Eye (tissue), 1 donor: ENCODE data around the gene CWH43.
"Not testable (repeated sequence)": the region's sequence is repeated elsewhere in the genome, so short reads cannot be mapped to it uniquely, and the experiment has no call there.

ENCODE experiments used
- DNase-seq: peaks from one replicate; pipeline ENCODE4 v3.0.0-alpha.2; 2015

Gene CWH43

GRCh38 chr4:49098034-49098759, 112.1 kb downstream of the CWH43 start:
- not testable (repeated sequence) for DNase-seq

GRCh38 chr4:49099831-49100444, 113.9 kb downstream of the CWH43 start:
- not testable (repeated sequence) for DNase-seq

DNA sequence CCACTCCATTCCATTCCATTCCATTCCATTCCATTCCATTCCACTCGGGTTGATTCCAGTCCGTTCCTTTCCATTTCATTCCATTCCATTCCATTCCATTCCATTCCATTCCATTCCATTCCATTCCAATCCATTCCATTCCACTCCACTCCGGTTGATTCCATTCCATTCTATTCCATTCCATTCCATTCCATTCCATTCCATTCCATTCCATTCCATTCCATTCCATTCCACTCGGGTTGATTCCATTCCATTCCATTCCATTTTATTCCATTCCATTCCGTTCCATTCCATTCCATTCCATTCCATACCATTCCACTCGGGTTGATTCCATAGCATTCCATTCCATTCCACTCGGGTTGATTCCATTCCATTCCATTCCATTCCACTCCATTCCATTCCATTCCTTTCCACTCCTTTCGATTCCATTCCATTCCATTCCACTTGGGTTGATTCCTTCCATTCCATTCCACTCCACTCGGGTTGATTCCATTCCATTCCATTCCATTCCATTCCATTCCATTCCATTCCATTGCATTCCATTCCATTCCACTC, 116.3 kb downstream of the CWH43 start:
- not testable (repeated sequence) for DNase-seq

DNA sequence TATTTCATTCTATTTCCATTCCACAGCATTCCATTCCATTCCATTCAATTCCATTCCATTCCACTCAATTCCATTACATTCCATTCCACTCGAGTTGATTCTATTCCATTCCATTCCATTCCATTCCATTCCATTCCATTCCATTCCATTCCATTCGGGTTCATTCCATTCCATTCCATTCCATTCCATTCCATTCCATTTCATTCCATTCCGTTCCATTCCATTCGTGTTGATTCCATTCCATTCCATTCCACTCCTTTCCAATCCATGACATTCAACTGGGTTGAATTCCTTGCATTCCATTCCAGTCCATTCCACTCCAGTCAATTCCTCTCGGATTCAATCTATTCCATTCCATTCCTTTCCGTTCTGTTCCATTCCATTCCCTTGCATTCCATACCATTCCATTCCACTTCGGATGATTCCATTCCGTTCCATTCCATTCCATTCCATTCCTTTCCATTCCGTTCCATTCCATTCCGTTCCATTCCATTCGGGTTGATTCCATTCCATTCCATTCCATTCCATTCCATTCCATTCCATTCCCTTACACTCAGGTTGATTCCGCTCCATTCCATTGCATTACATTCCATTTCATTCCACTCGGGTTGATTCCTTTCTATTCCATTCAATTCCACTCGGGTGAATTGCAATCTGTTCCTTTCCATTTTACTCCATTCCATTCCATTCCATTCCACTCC, 117.5 kb downstream of the CWH43 start:
- not testable (repeated sequence) for DNase-seq

DNA sequence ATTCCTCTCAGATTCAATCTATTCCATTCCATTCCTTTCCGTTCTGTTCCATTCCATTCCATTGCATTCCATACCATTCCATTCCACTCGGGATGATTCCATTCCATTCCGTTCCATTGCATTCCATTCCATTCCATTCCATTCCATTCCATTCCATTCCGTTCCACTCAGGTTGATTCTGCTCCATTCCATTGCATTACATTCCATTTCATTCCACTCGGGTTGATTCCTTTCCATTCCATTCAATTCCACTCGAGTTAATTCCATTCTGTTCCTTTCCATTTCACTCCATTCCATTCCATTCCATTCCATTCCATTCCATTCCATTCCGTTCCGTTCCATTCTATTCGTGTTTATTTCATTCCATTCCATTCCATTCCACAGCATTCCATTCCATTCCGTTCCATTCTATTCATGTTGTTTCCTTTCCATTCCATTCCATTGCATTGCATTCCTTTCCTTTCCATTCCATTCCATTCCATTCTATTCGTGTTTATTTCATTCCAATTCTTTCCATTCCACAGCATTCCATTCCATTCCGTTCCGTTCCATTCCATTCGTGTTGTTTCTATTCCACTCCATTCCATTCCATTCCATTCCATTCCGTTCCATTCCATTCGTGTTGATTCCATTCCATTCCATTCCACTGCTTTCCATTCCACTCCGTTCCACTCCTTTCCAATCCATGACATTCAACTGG, 118.3 kb downstream of the CWH43 start:
- not testable (repeated sequence) for DNase-seq

- DNase-seq, result not testable (repeated sequence)
These were observed 119.3 kb downstream of the CWH43 start for GRCh38 chr4:49105248-49105904.

- peak; percentile 47 for DNase-seq
These were observed 121.2 kb downstream of the CWH43 start for GRCh38 chr4:49107262-49107661.

DNA sequence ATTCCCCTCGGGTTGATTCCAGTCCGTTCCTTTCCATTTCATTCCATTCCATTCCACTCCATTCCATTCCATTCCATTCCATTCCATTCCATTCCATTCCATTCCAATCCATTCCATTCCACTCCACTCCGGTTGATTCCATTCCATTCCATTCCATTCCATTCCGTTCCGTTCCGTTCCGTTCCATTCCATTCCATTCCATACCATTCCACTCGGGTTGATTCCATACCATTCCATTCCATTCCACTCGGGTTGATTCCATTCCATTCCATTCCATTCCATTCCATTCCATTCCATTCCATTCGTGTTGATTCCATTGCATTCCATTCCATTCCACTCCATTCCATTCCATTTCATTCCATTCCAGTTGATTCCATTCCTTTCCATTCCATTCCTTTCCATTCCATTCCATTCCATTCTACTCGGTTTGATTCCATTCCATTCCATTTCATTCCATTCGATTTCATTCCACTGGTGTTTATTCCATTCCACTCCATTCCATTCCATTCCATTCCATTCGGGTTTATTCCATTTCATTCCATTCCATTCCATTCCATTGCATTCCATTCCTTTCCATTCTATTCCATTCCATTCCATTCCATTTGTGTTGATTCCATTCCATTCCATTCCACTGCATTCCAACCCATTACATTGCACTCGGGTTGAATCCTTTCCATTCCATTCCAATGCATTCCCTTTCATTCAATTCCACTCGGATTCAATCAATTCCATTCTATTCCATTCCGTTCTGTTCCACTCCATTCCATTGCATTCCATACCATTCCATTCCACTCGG, 122.3 kb downstream of the CWH43 start:
- not testable (repeated sequence) for DNase-seq

GRCh38 chr4:49109567-49110166, 123.6 kb downstream of the CWH43 start:
- DNase-seq, result not testable (repeated sequence)

DNA sequence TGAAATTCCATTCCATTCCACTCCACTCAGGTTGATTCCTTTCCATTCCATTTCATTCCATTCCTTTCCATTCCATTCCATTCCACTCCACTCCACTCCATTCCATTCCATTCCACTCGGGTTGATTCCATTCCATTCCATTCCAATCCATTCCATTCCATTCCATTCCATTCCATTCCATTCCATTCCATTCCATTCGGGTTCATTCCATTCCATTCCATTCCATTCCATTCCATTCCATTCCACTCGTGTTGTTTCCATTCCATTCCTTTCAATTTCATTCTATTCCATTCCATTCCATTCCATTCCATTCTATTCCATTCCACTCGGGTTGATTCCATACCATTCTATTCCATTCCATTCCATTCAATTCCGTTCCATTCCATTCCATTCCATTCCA, 124.5 kb downstream of the CWH43 start:
- DNase-seq, result not testable (repeated sequence)
